CD4-positive, alpha-beta T cell treated with Interleukin-12 subunit alpha and Interleukin-12 subunit beta, for 1 hour (primary cell): ENCODE results near the gene MGLL.
A peak's percentile ranks its signal among the peaks of the same experiment; 100 is the strongest.

Experiments
- DNase-seq: peaks from one replicate; pipeline ENCODE4 v3.0.0-alpha.2; 2020

MGLL gene

DNA sequence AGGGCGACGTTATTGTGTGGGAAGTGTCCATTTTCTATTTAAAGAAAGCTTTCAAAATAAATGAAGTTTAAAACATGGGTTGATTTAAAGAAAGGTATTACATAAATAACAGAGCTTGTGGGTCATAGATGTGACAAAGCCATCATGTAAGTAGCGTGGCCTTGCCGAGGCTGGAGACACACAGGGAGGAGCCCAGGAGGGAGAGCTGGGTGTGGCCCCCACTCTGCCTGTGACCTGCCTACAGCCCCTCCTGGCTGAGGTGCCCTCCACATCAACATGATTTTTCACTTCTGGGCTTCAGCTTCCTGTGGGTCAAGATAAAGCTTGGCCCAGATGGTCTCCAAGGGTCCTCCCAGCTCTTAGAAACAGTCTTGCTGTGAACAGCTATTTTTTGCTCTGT, 12.5 kb upstream of the MGLL start:
- DNase-seq: no peak

DNA sequence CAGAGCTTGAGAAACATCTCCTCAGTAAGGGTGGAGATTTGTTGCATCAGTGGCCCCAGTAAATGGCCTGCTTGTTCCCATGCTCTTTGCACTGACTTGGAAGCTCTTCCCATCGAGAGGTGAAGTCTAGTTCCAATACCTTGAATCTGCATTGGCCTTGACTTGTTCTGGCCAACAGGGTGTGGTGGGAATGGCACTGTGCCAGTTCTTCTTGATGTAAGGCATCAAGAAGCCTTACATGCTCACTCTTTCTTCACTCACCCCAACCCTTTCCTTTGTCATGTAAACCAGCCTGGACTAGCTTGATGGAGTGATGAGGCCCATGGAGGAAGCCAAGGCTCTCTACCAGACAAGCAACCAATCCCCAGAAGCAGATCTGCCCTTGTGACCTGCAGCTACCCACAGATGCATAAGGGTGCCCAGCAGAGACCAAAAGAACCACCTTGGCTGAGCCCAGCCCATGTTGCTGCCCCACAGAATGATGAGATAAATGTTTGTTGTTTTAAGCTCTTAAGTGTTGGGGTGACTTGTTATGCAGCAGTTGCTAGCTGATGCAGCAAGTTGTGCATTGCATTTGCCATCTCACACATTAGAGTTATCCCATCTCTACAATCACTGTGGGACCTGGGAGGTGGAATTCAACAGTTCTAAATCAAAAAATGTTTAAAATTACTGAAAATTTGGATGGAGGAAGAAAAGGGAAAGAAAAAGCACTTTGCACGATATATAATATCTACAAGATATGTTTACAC, 11.1 kb upstream of the MGLL start:
- DNase-seq: no peak

DNA sequence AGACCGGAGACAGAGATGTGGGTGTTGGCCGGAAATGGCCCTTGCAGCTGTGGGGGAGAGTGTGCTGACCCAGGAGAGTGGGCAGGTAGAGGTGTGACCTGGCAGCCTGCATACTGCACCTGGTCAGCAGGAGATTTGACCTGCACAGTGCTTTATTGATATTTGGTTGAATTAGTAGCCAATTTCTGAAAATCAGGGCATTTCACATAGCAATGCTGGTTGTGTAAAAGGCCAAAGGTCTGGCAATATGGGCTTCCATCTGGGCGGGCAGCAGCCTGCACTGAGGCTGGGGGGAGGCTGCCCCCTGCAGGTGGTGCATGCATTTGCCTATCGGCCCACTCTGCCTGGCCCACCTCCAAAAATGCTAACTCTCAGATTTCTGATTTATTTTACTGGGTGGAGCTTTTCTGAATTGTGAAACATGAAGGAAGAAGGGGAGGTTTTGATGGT, 9.4 kb upstream of the MGLL start:
- peak; percentile 17 for DNase-seq

DNA sequence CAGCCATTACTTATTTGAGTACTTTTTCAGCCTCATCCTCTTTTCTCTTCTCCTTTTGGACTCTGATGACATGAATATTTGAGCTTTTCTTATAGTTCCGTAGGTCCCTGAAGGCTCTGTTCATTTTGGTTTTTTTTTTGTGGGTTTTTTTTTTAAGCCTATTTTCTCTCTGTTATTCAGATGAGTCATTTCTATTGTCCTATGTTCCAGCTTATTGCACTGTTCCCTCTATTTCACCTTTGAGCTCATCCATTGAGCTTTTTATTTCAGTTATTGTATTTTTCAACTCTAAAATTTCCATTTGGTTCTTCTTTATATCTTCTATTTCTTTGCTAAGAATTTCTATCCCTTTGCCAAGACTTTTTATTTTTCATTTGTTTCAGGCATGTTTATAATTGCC, 7.2 kb upstream of the MGLL start:
- DNase-seq: no peak

DNA sequence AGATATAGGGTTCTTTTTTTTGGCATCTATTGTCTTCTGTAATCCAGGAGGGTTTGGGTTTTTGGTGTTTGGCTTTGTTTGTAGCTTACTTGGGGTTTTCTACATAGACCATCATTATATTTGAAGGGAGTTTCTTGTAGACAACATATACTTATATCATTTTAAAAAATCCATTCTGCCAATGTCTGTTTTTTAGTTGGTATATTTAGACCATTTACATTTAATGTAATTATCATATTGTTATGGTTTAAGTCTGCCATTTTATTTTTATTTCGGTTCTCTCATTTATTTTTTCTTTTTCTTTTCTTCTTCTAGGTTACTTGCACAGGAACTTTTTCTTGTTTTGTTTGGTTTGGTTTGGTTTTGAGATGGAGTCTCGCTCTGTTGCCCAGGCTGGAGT, 5.5 kb upstream of the MGLL start:
- DNase-seq: no peak

DNA sequence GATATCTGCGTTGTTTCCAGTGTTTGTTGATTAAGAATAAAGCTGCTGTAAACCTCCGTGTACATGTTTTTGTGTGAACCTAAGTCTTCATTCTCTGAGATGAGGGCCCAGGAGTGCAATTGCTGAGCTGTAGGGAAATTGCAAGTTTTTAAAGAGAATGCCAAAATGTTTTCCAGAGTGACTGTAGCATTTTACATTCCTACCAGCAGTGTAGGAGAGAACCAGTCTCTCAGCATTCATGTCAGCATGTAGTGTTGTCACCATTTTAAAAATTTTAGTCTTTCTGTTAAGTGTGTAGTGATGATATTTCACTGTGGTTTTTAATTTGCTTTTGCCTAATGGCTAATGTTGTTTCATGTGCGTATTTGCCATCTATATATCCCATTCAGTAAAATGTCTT, 3.4 kb upstream of the MGLL start:
- no peak for DNase-seq

DNA sequence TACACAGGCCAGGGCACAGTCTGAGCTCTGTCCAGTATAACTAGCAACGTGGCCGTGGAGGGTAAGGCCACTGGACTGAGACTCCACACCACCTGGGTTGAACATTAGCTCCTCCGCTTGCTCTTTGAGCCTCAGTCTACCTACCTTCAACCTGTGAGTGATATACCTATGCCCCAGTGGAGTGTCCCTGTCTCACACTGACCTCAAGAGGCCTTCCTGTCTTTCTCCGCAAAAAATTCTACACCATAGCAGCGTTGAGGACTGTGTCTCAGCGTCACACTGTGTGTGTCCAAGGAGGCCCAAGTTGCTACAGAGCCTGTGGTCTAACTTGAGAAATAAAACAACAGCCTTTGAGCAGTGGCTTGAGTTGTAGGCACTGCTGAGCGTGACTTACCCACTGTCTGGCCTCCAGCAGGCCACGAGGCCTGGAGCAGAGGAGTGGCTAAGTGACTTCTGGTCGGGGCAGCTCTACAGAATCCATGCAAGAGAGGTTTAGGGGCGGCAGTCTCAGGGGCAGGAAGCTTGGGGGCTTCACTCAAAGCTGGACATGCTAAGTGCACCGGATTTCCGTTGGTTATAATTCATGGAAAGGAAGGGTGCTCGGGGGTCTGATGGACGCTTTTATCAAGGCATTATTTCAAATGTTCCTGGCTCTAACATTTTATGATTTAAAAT, 2.0 kb upstream of the MGLL start:
- no peak for DNase-seq

DNA sequence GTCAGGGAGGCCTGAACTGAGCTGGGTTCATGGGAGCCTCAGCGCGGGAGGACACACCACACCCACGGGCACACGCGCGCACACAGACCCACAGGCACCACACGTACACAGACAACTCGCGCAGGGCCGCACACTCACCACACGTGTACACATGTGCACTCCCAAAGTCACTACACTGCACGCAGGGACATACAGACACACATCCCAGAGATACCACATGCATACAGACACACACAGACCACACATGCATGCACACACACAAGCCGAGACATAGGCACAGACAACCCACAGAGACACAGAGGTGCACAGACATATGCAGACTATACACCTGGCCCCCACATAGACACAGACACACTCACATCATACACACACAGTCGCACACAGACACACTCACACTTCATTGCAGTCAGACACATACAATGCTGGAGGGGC, 1.1 kb upstream of the MGLL start:
- no peak for DNase-seq

DNA sequence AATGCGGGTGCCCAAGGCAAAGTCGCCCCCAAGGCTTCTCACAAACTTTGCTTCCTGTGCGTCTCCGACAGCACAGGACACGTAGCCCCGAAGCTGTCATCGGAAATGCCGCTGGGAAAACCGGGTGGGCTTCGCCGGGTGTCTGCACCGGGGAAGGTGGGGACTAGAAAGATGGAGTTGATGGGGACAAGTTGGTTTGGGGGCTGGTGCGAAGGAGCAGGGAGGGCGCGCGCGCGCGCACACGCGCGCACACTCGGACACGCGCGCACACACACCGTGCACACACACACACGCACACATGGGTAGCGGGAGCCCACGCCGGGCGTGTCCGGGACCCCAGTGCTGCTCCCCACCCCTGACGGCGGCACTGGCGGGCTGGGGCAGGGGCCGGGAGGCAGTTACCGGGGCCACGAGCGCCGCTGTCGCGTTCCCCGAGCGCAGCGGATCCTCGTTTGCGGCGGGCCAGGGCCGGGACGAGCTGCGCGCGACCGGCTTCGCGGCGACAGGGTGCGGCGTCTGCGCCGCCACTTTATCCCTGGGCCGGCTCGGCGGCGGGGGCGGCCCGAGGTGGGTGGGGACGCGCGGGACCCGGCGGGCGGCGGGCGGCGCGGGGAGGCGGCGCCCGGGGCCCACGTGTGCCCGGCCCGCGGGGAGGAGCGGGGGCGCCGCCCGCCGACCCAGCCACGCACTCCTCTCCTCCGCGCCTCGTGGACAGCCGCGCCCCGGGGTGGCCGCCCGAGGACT, 539 bp upstream of the MGLL start:
- DNase-seq: peak; percentile 13

DNA sequence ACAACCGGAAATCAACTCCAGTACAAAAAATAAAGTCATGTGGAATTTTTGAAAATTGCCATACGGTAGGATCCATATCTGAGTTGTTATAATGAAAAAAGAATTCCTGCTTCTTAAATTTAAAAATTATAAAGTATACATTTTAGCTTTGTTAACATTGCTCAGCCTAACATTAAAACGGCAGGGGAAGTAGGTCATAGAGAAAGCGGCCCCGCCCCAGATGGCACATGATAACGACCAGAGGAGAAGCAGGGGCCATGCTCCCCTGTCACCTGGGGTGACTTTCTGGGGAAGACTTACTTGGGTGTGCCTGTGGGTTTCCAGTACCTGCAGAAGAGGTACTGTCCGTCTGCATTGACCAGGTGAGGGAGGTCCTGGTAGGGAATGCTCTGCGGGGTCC, 921 bp downstream of the MGLL start:
- DNase-seq: peak; percentile 5

DNA sequence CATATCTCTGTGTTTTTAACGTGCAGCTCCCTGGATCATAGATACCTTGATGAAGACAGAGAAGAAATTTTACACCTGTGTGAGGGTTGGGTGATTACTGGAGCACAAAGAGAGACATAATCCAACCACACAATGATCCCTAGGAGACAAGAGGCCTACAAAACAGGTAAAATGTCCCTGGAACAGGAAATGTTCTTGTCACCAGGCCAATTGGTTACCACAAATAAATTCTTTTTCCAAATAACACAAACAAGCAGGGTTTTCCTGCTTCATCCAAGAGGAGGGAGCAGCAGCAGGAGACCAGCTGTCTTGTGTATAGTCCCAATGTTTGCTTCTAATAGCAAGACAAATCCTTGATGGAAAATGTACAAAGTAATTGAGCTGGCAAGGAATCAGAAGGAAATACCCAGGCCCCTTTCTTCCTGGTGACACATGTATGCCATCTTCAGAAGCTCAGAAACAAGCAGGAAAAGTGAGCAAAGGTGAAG, 1.4 kb downstream of the MGLL start:
- no peak for DNase-seq

DNA sequence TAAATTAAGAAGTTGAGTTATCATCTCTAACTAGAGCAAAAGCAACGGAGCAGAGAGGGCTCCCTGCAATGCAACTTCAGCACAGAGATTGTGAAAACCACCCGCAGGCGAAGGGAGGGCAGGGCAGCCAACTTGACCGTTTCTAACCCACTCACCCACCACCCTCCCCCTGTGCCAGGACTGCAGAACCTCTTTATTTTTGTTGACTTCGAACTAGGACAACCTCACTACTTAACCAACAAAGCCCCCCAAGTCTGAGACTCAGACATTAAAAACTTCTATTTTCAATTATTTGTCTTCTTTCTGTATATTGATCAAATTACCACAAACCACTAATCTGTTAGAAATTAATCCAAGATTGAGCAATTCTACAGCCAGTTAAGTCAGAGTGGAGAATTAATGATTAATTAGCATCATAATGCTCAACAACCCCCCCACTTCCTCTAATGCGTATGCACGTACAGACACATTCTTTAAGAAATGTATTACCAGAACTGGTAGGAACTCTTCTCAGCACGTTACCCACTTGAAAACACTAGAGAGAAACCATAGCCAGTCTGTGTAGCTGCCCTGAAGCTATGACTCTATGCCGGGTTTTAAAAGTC, 2.0 kb downstream of the MGLL start:
- DNase-seq: no peak

DNA sequence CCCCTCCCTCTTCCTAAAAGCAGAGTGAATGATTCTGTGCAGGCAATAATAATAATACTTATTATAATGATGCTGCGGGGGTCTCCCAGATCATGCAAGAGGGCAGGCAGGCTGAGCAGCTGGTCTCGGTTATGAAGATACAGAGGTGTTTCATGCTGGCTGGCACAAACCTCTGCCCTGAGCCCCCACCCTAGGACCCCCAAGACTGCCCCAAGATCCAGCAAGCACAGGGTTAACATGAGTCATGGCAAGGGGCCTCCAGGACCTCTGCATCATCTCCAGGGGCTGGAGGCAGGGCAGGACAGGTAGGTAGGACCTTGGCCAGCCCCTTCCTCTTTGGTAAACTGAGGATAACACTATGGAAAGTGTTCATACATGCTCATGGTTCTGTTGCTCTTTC, 2.7 kb downstream of the MGLL start:
- no peak for DNase-seq

DNA sequence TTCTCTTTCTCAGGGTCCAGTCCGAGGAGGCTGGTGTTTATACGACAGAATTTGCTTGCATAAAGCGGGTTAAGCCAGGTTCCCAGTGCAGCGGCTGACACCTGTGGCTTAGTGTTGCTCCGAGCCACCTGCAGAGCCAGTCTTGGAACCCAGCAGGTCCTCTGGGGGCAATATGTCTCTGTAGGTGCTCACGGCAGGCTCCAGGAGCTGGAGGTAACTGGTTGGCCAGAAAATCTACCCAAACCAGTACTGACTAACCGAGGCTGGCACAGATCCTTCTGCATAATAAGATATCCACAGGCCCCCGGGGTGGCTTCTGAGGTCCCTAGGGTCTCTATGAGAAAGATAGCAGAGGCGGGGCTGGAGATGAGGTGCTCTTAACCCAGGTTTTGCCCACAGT, 3.2 kb downstream of the MGLL start:
- no peak for DNase-seq

DNA sequence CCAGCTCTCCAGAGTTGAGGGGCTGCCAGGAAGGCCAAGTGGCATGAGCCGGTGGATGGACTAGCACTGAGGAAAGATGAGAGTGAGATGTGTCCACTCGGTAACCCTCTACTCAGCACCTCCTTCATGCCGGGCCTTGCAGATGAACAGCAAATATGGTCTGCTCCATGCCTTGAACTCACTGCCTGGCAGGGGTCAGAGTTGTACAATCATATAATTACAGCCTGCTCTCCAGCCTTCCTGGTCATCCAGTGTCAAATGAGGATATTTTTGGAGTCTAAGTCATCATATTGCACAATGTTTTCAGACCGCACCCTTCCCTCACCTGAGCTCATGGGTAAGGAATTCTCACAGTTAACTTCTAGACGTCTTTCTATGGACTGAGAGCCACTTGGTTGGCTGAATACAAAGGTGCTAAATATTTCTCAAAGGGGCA, 4.9 kb downstream of the MGLL start:
- DNase-seq: no peak

DNA sequence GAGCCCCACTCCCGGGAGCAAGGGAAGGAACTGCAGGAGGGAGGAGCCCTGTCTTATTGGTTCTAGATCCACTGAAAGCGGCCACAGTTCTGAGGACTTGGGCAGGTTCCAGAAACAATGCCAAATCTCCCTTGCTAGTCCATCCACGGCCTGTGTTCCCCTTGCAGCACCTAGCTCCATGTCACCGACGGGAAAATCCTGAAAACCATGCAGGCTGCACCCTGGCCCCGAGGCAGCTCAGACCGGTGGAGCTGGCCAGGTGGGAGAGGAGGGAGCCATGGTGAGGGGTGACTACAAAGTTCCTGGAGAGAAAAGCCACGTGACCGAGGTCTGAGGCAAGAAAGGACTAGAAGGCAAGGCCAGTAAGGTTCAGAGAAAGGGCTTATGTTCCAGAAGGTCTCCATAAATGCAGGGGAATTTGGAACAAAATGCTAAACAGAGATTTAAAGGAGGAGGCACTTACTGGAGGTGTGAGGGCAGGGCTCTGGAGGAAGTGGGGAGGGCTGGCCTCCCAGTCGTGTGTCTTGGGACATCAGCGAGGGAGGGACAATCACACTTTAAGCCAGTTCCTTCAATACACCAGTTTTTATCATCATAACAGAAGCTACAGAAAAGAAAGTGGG, 5.4 kb downstream of the MGLL start:
- DNase-seq: no peak

DNA sequence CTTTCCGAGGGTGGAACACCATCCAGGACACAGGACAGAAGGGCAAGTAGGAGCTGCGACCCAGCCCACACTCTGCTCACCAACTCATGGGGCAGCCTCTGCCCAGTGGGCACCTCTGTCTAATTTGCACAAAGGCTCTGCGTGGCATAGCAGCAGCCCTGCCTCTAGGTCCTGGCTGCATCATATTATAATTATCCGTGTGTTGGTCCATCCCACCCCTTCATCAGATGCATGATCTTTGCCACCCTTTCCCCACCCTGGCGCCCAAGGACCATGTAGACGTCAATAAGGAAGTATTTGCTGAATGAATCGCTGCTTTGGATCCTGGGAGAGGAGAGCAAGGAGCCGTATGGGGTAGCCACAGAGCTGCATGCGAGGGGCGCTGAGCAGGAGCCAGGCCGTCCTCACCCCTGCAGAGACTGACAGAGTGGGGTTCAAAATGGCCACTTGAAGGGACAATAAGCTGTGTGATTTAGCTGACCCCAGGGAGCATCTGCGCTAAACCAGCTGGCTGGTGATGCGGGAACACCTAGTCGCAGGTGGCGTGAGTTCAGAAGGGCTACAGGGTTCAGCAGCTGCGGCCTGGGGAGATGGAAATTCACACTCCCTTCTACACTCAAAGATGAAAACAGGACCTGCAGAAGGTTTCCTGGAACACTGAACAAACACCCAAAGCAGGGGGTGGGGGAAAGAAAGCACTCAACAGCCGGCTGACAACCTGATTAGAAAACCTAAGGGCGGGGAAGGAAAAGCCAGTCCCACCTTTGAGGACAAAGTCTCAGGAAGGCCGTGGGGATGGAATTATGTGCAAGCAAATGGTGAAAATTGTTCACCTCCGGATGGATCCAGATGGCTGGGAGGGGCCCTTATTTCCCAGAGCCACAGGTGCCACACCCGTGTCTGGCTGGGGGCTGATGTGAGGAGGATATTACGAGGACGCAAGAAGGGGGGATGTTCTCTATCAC, 6.4 kb downstream of the MGLL start:
- DNase-seq: no peak

DNA sequence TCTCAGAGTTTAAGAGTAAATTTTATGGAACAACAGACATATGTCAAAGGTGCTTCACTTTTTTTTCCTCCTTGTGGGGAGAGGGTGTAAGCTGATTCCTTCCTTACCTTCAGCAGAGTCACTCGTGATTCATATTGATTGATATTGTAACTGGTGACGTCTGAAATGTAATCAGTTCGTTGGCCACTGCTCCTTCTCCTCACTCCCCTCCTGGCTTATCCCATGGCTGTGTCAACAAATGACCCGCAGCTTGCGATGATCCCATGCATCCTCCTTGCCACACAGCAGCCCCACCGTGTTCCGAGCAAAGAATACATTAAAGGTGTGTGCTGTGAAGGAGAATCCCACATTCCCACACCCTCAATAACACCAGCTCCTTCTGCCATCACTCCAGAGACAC, 7.3 kb downstream of the MGLL start:
- DNase-seq: no peak

DNA sequence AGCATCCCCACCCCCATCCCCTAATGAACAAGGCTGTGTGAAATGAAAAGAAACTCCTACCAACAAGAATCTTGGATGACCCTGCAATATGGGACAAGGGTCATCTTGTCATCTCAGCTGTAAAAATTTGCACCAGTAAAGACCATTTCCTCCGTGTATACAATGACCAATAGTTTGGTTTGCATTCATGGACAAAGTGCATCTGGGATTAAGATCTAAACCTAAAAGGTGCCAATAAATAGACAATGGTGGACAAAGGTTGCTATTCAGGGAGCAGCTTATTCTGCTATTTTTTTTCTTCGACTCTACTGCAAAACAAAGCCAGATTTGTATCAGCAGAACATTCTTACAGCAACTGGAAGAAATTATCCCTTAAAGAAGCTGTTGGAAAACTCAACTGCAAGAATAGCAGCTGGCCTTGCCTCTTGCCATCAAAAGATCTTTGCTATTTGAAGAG, 8.0 kb downstream of the MGLL start:
- DNase-seq: no peak

DNA sequence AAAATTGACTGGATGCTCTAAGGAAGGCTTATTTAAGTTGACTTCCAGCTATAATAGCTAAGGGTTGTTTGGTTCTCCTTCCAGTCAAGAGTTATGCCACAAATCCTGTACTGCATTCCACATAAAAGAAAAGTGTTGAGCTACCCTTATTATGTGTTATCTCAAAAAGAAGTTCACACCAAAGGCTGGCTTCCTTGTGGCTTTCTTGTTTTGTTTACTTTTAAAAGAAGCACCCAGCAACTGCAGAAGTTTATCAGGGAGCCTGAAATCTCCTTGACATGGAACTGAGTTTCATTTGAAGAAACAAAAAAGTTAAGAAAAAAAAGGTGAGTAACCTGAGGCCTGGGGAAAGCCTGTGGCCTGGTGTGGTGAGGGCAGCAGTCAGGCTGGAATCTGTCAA, 10.2 kb downstream of the MGLL start:
- DNase-seq: no peak

DNA sequence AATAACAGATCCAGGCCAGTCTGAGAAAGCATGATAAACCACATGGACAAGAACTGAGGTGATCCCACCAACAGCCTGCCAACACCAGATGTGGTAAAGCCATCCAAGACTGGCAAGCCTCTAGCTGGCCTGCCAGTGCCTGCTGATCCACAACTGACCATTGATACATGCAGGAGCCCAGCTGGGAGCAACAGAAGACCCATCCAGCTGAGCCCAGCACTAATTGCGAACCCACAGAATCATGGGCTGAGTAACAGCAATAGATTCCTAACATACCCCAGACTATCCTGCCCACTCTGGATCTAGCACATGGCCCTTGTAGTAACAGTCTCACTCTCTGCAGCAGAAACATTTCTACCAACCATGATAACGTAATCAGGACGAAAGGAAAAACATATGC, 10.6 kb downstream of the MGLL start:
- no peak for DNase-seq

DNA sequence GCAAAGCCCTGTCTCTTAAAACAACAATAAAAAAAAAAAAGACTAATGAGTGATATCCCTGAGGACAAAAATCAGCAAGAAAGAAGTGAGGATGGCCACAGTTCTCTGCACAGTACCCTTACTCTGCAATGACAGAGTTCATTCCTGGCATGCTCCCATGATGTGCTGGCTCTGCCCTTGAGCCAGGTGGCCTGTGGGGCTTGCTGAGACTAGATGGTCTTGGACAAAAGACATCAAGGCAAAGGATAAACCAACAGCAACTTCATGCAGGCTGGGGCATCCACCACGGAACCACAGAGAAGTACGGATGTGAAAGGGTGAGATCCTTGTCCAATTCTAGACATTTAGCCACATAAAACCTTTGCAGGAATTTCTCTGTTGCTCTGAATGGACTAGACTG, 12.7 kb downstream of the MGLL start:
- DNase-seq: no peak
